BLaER1 (cell line): Measurements from ENCODE around the gene HARBI1.
"Not testable (repeated sequence)": the region's sequence is repeated elsewhere in the genome, so short reads cannot be mapped to it uniquely, and the experiment has no call there.

ENCODE experiments used
- H3K27ac ChIP-seq: shearing (Covaris generic); formaldehyde crosslinking; 2 replicates; pipeline ENCODE4 v1.8.1; 2022
- H3K27me3 ChIP-seq: shearing (Covaris generic); formaldehyde crosslinking; 2 replicates; pipeline ENCODE4 v1.8.1; 2022
- H3K36me3 ChIP-seq: shearing (Covaris generic); formaldehyde crosslinking; 2 replicates; pipeline ENCODE4 v1.8.1; 2022
- H3K4me1 ChIP-seq: shearing (Covaris generic); formaldehyde crosslinking; 2 replicates; pipeline ENCODE4 v1.8.1; 2022
- H3K4me2 ChIP-seq: shearing (Covaris generic); formaldehyde crosslinking; 2 replicates; pipeline ENCODE4 v1.8.1; 2022
- H3K4me3 ChIP-seq: shearing (Covaris generic); formaldehyde crosslinking; 2 replicates; pipeline ENCODE4 v1.8.1; 2022
- H3K9ac ChIP-seq: shearing (Covaris generic); formaldehyde crosslinking; 2 replicates; pipeline ENCODE4 v1.8.1; 2022
- H3K9me3 ChIP-seq: shearing (Covaris generic); formaldehyde crosslinking; 2 replicates; pipeline ENCODE4 v1.8.1; 2022
- H4K20me1 ChIP-seq: shearing (Covaris generic); formaldehyde crosslinking; 2 replicates; pipeline ENCODE4 v1.8.1; 2022
- Cebpa-rat ChIP-seq: shearing (Covaris generic); IDR thresholded peaks from 2 replicates; pipeline ENCODE4 v1.8.1; 2022

The HARBI1 gene

GRCh38 chr11:46599340-46600193 is 17.5 kb downstream of the HARBI1 start:
- no peak overlapping the region for H3K9ac ChIP-seq
- H3K27me3 ChIP-seq = no peaks in the 10 kb centered on the region
- no peak overlapping the region for H3K27ac ChIP-seq
- peaks cover 6% of the 10 kb centered on the region; the same call in 1 of the 2 replicates for H3K36me3 ChIP-seq
- H4K20me1 ChIP-seq = no peaks in the 10 kb centered on the region
- no peaks in the 10 kb centered on the region; the same call in 1 of the 2 replicates for H3K4me1 ChIP-seq
- no peak overlapping the region for H3K4me2 ChIP-seq
- TF ChIP-seq Cebpa-rat = no peak
- H3K4me3 ChIP-seq = no peak overlapping the region
- H3K9me3 ChIP-seq = no peaks in the 10 kb centered on the region

DNA sequence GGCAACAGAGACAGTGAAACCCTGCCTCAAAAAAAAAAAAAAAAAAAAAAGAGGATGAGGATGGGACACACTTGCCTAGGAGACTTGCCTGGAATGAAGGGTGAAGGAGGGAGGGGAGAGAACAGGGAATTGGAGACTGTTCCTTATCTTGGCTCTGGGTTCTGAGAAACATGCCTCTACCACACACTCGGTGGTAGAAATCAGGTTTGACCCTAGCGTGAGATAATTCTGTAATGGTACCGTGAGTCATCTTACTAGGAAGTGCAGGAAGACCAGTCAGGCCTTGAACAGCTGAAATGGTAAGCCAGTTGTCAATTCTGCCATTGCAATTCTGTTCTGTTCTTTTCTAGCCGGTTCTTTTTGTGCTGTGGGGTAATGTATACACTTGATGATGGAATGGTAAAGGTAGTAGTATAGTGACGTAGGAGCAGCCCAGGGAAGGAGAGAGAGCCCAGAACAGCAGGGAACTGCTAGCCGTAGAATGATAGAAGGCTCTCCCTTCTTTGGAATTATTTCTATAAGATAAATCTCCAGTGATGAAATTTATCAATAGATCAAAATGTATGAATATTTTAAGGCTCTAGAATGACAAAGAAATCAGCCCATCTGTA is 19.3 kb downstream of the HARBI1 start:
- no peak for TF ChIP-seq Cebpa-rat
- Histone ChIP-seq H3K36me3 (no peaks in the 10 kb centered on the region), H3K4me1 (peaks cover 9% of the 10 kb centered on the region), H3K9ac (no peak overlapping the region), H3K27me3 (no peaks in the 10 kb centered on the region), H3K4me2 (no peak overlapping the region), H3K9me3 (no peaks in the 10 kb centered on the region), H3K27ac (no peak overlapping the region), H4K20me1 (peaks cover 9% of the 10 kb centered on the region), H3K4me3 (no peak overlapping the region)

DNA sequence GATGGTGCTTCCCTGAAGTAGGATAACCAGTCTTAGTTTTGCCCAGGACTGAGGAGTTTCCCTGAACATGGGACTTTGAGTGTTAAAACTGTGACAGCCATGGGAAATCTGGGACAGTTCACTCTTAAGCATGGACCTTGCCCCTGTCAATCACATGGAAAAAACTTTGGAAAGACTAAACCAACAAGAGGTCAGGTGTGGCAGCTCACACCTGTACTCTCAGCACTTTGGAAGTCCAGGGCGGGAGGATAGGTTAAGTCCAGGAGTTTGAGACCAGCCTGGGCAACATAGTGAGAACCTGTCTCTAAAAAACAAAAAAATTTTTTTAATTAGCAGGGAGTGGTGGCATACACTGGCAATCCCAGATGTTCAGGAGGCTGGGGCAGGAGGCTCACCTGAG is 19.9 kb downstream of the HARBI1 start:
- Histone ChIP-seq H3K4me1 (peaks cover 15% of the 10 kb centered on the region), H3K4me2 (no peak overlapping the region), H3K9me3 (no peaks in the 10 kb centered on the region), H3K27ac (no peak overlapping the region), H3K9ac (no peak overlapping the region), H3K4me3 (no peak overlapping the region), H3K36me3 (no peaks in the 10 kb centered on the region), H4K20me1 (peaks cover 15% of the 10 kb centered on the region), H3K27me3 (no peaks in the 10 kb centered on the region)
- no peak for TF ChIP-seq Cebpa-rat

DNA sequence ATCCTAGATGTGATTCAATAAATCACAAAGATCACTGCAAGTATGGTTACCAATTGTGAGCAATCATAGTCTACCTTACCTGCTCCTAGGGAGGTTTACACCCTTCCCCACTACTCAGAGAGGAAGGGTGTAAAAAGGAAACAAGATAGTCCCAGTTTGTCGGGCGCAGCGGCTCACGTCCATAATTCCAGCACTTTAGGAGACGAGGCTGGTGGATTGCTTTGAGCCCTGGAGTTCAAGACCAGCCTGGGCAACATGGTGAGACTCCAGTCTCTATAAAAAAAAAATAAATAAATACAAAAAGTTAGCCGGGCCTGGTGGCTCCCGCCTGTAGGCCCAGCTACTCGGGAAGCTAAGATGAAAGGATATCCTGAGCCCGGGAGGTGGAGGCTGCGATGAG is 22.2 kb downstream of the HARBI1 start:
- H3K27ac ChIP-seq = no peak overlapping the region
- H3K4me3 ChIP-seq = no peak overlapping the region
- H3K4me2 ChIP-seq = no peak overlapping the region

GRCh38 chr11:46594374-46594700 is 22.7 kb downstream of the HARBI1 start:
- H3K27ac ChIP-seq = peak overlapping the region; percentile 81
- H3K4me2 ChIP-seq = peak overlapping the region; percentile 85
- no peaks in the 10 kb centered on the region for H3K27me3 ChIP-seq
- H3K4me3 ChIP-seq = peak overlapping the region; percentile 86
- peaks cover 43% of the 10 kb centered on the region for H4K20me1 ChIP-seq
- H3K9ac ChIP-seq = 0 out of 2 replicates have a peak overlapping the region, but pooled peaks have one; percentile 89
- H3K4me1 ChIP-seq = peaks cover 29% of the 10 kb centered on the region
- H3K9me3 ChIP-seq = no peaks in the 10 kb centered on the region
- H3K36me3 ChIP-seq = no peaks in the 10 kb centered on the region
- no peak for TF ChIP-seq Cebpa-rat

More for the DNA sequence above, 22.2 kb downstream of the HARBI1 start:
- peaks cover 29% of the 10 kb centered on the region for H3K4me1 ChIP-seq
- H4K20me1 ChIP-seq = peaks cover 39% of the 10 kb centered on the region
- no peak for TF ChIP-seq Cebpa-rat
- no peaks in the 10 kb centered on the region for H3K36me3 ChIP-seq
- H3K9ac ChIP-seq = no peak overlapping the region
- no peaks in the 10 kb centered on the region for H3K9me3 ChIP-seq
- H3K27me3 ChIP-seq = no peaks in the 10 kb centered on the region

DNA sequence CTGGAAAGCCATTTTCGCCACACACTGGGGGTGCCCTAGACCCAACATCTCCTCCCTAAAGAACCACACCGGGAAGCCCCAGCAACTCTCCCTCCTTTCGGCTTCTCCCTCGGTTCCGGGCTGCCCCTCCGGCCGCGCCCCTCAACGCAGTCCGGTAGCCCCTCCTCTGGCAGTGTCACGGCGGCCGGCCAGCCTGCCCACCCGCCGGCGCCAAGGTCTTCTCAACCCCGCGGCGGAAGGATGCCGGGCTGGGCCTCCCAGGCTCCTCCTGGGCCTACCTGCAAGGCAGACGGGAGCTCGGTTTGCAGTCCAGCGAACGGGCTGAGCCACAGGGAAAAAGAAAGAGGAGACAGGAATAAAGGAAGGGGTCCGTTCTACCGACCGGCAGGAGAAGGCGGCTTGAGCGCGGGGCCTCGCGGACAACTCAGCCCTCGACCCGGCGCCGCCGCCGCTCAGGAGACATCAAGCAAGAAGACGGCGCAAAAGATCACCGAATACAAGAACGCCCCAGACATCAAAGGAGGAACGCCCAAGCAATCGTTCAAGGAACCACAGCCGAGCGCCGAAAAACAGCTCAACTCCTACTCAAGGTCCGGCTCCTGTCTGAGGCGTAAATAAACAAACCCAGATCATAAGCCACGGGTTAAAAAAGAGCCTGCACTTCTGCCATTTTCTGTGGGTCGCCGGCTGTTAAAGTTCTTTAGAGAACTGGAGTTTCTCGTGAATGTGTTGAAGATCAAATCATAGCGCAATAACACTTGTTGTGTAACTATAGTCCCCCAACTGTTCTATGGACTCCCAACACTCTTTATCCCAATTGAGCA is 23.3 kb downstream of the HARBI1 start, which contains the start of gene AMBRA1:
AMBRA1 (minus strand) TSS at position 474 of the 824 bp plus-strand sequence. CDS start 45,643 bp downstream, outside the sequence.
- peak within 1 kb of the TSS; percentile 86 for H3K4me3 ChIP-seq
- H3K36me3 ChIP-seq = no peaks in the 10 kb centered on the region
- H3K27me3 ChIP-seq = no peaks in the 10 kb centered on the region
- peaks cover 29% of the 10 kb centered on the region for H3K4me1 ChIP-seq
- H4K20me1 ChIP-seq = peaks cover 49% of the 10 kb centered on the region
- TF ChIP-seq Cebpa-rat = no peak
- H3K27ac ChIP-seq = peak within 1 kb of the TSS; percentile 81
- H3K4me2 ChIP-seq = peak within 1 kb of the TSS; percentile 85
- peak within 1 kb of the TSS; percentile 89 for H3K9ac ChIP-seq
- no peaks in the 10 kb centered on the region for H3K9me3 ChIP-seq

DNA sequence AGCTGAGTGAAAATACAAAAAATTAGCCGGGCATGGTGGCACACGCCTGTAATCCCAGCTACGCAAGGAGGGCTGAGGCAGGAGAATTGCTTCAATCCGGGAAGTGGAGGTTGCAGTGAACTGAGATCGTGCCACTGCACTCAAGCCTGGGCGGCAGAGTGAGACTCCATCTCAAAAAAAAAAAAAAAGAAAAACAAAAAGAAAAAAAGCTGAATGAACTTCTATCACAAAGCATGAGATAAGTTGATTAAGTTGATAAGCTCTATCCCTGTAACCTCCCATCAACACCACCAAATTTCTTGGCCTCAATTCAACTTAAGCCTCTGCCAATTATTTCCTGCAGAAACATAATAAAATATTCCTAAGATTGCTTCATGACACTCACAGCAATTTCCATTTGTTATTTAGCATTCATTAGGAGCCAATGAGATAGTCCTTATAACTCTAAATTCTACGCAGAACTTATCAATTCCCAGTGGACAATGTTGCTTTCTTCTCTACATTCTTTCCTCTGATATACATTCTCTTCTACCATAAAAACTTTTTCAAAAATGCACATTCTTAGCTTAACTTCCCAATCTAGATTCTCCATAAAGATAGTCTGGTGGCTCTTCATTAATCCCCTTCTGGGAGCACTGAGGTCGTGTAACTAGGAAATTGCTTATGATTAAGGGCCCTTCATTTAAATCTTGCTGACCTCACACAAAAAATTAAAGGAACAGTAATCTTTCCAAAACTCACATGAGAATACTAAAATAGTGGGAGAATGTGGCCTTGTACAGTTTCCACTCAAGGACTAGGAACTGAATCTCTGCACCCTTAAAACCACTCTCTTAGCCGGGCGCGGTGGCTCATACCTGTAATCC is 26.1 kb downstream of the HARBI1 start:
- Histone ChIP-seq H4K20me1 (peaks cover 77% of the 10 kb centered on the region), H3K9ac (no peak overlapping the region)

GRCh38 chr11:46588915-46589314 is 28.1 kb downstream of the HARBI1 start:
- Histone ChIP-seq H3K4me3 (no peak overlapping the region), H3K9ac (no peak overlapping the region), H4K20me1 (peaks cover 80% of the 10 kb centered on the region), H3K27me3 (no peaks in the 10 kb centered on the region), H3K36me3 (peaks cover 11% of the 10 kb centered on the region), H3K9me3 (peaks cover 5% of the 10 kb centered on the region; the same call in 1 of the 2 replicates), H3K4me2 (no peak overlapping the region), H3K27ac (no peak overlapping the region), H3K4me1 (peaks cover 24% of the 10 kb centered on the region)
- TF ChIP-seq Cebpa-rat = no peak

More for the DNA sequence above, 26.1 kb downstream of the HARBI1 start:
- H3K27me3 ChIP-seq = no peaks in the 10 kb centered on the region
- H3K9me3 ChIP-seq = no peaks in the 10 kb centered on the region
- TF ChIP-seq Cebpa-rat = no peak
- no peak overlapping the region for H3K4me3 ChIP-seq
- 0 out of 2 replicates have a peak, but pooled peaks cover 2% of the 10 kb centered on the region for H3K36me3 ChIP-seq
- H3K4me1 ChIP-seq = peaks cover 29% of the 10 kb centered on the region
- peak overlapping the region; percentile 85; the same call in 1 of the 2 replicates for H3K4me2 ChIP-seq
- H3K27ac ChIP-seq = no peak overlapping the region

- Histone ChIP-seq H3K4me1 (peaks cover 24% of the 10 kb centered on the region), H3K4me3 (no peak overlapping the region), H4K20me1 (peaks cover 75% of the 10 kb centered on the region), H3K4me2 (no peak overlapping the region), H3K27ac (no peak overlapping the region), H3K9me3 (peaks cover 5% of the 10 kb centered on the region; the same call in 1 of the 2 replicates), H3K27me3 (no peaks in the 10 kb centered on the region), H3K36me3 (peaks cover 11% of the 10 kb centered on the region), H3K9ac (no peak overlapping the region)
- no peak for TF ChIP-seq Cebpa-rat
These were observed 28.9 kb downstream of the HARBI1 start for GRCh38 chr11:46588131-46588530.

- H3K27ac ChIP-seq, H3K4me2 ChIP-seq, H3K27me3 ChIP-seq, H3K4me3 ChIP-seq, H3K9ac ChIP-seq, H3K4me1 ChIP-seq, H3K9me3 ChIP-seq: not testable (repeated sequence)
- Histone ChIP-seq H4K20me1 (peaks cover 70% of the 10 kb centered on the region), H3K36me3 (peaks cover 25% of the 10 kb centered on the region)
These were observed 33.5 kb downstream of the HARBI1 start for GRCh38 chr11:46583513-46583912.
